Measurements from ENCODE around the gene FBXO31.
A peak's percentile ranks its signal among the peaks of the same experiment; 100 is the strongest.

The FBXO31 gene

GRCh38 chr16:87410968-87411367 lies 27.4 kb upstream of the FBXO31 start:
- Histone ChIP-seq H4K20me1 (ENCODE audit: insufficient read depth, low read length) (no peaks in the 10 kb centered on the region), H3K79me2 (ENCODE audit: insufficient read depth, low read length) (no peaks in the 10 kb centered on the region), H3K27ac (ENCODE audit: low read length) (no peak overlapping the region), H3K27me3 (ENCODE audit: insufficient read depth, low read length, poor library complexity) (no peaks in the 10 kb centered on the region), H3K4me2 (ENCODE audit: insufficient read depth, low read length) (no peak overlapping the region), H2AFZ (ENCODE audit: low read depth, low read length) (no peak overlapping the region), H3K9ac (ENCODE audit: low read depth, low read length) (no peak overlapping the region), H3K36me3 (ENCODE audit: insufficient read depth, low read length) (no peaks in the 10 kb centered on the region), H3K4me3 (ENCODE audit: low read depth in 1 of 2, low read length in 2 of 2) (no peak overlapping the region), H3K4me1 (ENCODE audit: insufficient read depth, low read length) (no peaks in the 10 kb centered on the region), H3K9me3 (ENCODE audit: insufficient read depth, low read length, severe bottlenecking) (no peaks in the 10 kb centered on the region)
- DNase-seq: no peak
- TF ChIP-seq CTCF (IDR thresholded peaks at IDR 0.05; ENCODE audit: borderline replicate concordance, extremely low read depth, low read length, poor library complexity, severe bottlenecking) (peak; percentile 7), EZH2 (IDR thresholded peaks at IDR 0.05; ENCODE audit: borderline replicate concordance, low read depth, low read length, severe bottlenecking) (no peak)
- ATAC-seq (ENCODE audit: insufficient read depth, low read depth): no peak

GRCh38 chr16:87410530-87410929 lies 27.0 kb upstream of the FBXO31 start:
- Histone ChIP-seq H3K27ac (ENCODE audit: low read length) (no peak overlapping the region), H3K9me3 (ENCODE audit: insufficient read depth, low read length, severe bottlenecking) (no peaks in the 10 kb centered on the region), H3K4me3 (ENCODE audit: low read depth in 1 of 2, low read length in 2 of 2) (no peak overlapping the region), H3K27me3 (ENCODE audit: insufficient read depth, low read length, poor library complexity) (no peaks in the 10 kb centered on the region), H2AFZ (ENCODE audit: low read depth, low read length) (no peak overlapping the region), H3K4me1 (ENCODE audit: insufficient read depth, low read length) (no peaks in the 10 kb centered on the region), H3K9ac (ENCODE audit: low read depth, low read length) (no peak overlapping the region), H3K4me2 (ENCODE audit: insufficient read depth, low read length) (no peak overlapping the region), H3K36me3 (ENCODE audit: insufficient read depth, low read length) (no peaks in the 10 kb centered on the region), H4K20me1 (ENCODE audit: insufficient read depth, low read length) (no peaks in the 10 kb centered on the region), H3K79me2 (ENCODE audit: insufficient read depth, low read length) (no peaks in the 10 kb centered on the region)
- DNase-seq: no peak
- no peak for ATAC-seq (ENCODE audit: insufficient read depth, low read depth)
- TF ChIP-seq CTCF (IDR thresholded peaks at IDR 0.05; ENCODE audit: borderline replicate concordance, extremely low read depth, low read length, poor library complexity, severe bottlenecking): no peak
- no peak for TF ChIP-seq EZH2 (IDR thresholded peaks at IDR 0.05; ENCODE audit: borderline replicate concordance, low read depth, low read length, severe bottlenecking)

- DNase-seq (no peak), ATAC-seq (ENCODE audit: insufficient read depth, low read depth) (no peak)
- Histone ChIP-seq H3K9me3 (ENCODE audit: insufficient read depth, low read length, severe bottlenecking) (no peaks in the 10 kb centered on the region), H3K4me1 (ENCODE audit: insufficient read depth, low read length) (no peaks in the 10 kb centered on the region), H3K9ac (ENCODE audit: low read depth, low read length) (no peak overlapping the region), H3K4me2 (ENCODE audit: insufficient read depth, low read length) (no peak overlapping the region), H2AFZ (ENCODE audit: low read depth, low read length) (no peak overlapping the region), H3K79me2 (ENCODE audit: insufficient read depth, low read length) (no peaks in the 10 kb centered on the region), H3K4me3 (ENCODE audit: low read depth in 1 of 2, low read length in 2 of 2) (no peak overlapping the region), H3K36me3 (ENCODE audit: insufficient read depth, low read length) (peaks cover 7% of the 10 kb centered on the region), H3K27ac (ENCODE audit: low read length) (no peak overlapping the region), H3K27me3 (ENCODE audit: insufficient read depth, low read length, poor library complexity) (no peaks in the 10 kb centered on the region), H4K20me1 (ENCODE audit: insufficient read depth, low read length) (no peaks in the 10 kb centered on the region)
- no peak for TF ChIP-seq EZH2 (IDR thresholded peaks at IDR 0.05; ENCODE audit: borderline replicate concordance, low read depth, low read length, severe bottlenecking)
- no peak for TF ChIP-seq CTCF (IDR thresholded peaks at IDR 0.05; ENCODE audit: borderline replicate concordance, extremely low read depth, low read length, poor library complexity, severe bottlenecking)
These were observed 26.2 kb upstream of the FBXO31 start for GRCh38 chr16:87409781-87410180.

- no peak for ATAC-seq (ENCODE audit: insufficient read depth, low read depth)
- Histone ChIP-seq H3K27ac (ENCODE audit: low read length) (no peak overlapping the region), H3K4me3 (ENCODE audit: low read depth in 1 of 2, low read length in 2 of 2) (no peak overlapping the region), H3K27me3 (ENCODE audit: insufficient read depth, low read length, poor library complexity) (no peaks in the 10 kb centered on the region), H2AFZ (ENCODE audit: low read depth, low read length) (no peak overlapping the region), H4K20me1 (ENCODE audit: insufficient read depth, low read length) (no peaks in the 10 kb centered on the region), H3K9ac (ENCODE audit: low read depth, low read length) (no peak overlapping the region), H3K4me1 (ENCODE audit: insufficient read depth, low read length) (no peaks in the 10 kb centered on the region), H3K36me3 (ENCODE audit: insufficient read depth, low read length) (peaks cover 13% of the 10 kb centered on the region), H3K4me2 (ENCODE audit: insufficient read depth, low read length) (no peak overlapping the region), H3K79me2 (ENCODE audit: insufficient read depth, low read length) (no peaks in the 10 kb centered on the region), H3K9me3 (ENCODE audit: insufficient read depth, low read length, severe bottlenecking) (no peaks in the 10 kb centered on the region)
- TF ChIP-seq CTCF (IDR thresholded peaks at IDR 0.05; ENCODE audit: borderline replicate concordance, extremely low read depth, low read length, poor library complexity, severe bottlenecking) (no peak), EZH2 (IDR thresholded peaks at IDR 0.05; ENCODE audit: borderline replicate concordance, low read depth, low read length, severe bottlenecking) (no peak)
- no peak for DNase-seq
These were observed 25.6 kb upstream of the FBXO31 start for GRCh38 chr16:87409153-87409552.
